ENCODE data around the gene SMIM23.

SMIM23 gene

GRCh38 chr5:171766875-171767274 lies 18.7 kb upstream of the SMIM23 start:
- in situ Hi-C loops (cut with MboI; ENCODE audit: low sequenced_read_pairs, unreplicated experiment), result no loop called here
- DNase-seq (ENCODE audit: low spot score), result no peak
- no peak for TF ChIP-seq CTCF (IDR thresholded peaks at IDR 0.05; ENCODE audit: borderline replicate concordance, control extremely low read depth, extremely low read depth, insufficient read depth, missing control alignments)

DNA sequence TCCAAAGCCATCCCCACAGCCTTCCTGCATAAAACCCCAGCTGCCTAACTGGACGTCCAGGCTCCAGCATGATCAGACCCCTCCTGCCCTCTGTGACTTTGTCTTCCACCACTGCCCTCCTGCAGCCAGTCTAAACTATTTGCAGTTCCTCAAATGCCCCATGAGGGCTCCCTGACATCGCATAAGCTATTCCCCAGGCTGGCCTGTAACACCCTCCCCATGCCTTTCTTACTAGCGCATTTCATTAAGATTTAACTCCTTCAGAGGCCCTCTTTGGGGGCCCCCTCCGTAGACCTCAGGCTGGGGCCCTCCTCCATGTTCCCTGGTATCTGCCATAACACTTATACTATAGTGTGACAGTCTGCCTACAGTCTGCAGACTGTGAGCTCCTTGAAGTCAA lies 15.5 kb upstream of the SMIM23 start:
- TF ChIP-seq CTCF (IDR thresholded peaks at IDR 0.05; ENCODE audit: borderline replicate concordance, control extremely low read depth, extremely low read depth, insufficient read depth, missing control alignments), result no peak
- in situ Hi-C loops (cut with MboI; ENCODE audit: low sequenced_read_pairs, unreplicated experiment), result no loop called here
- DNase-seq (ENCODE audit: low spot score), result no peak

GRCh38 chr5:171771856-171772255 lies 13.8 kb upstream of the SMIM23 start:
- no peak for DNase-seq (ENCODE audit: low spot score)
- no peak for TF ChIP-seq CTCF (IDR thresholded peaks at IDR 0.05; ENCODE audit: borderline replicate concordance, control extremely low read depth, extremely low read depth, insufficient read depth, missing control alignments)
- in situ Hi-C loops (cut with MboI; ENCODE audit: low sequenced_read_pairs, unreplicated experiment), result no loop called here

GRCh38 chr5:171773106-171773505 lies 12.5 kb upstream of the SMIM23 start:
- in situ Hi-C loops (cut with MboI; ENCODE audit: low sequenced_read_pairs, unreplicated experiment), result no loop called here
- TF ChIP-seq CTCF (IDR thresholded peaks at IDR 0.05; ENCODE audit: borderline replicate concordance, control extremely low read depth, extremely low read depth, insufficient read depth, missing control alignments), result no peak
- no peak for DNase-seq (ENCODE audit: low spot score)

DNA sequence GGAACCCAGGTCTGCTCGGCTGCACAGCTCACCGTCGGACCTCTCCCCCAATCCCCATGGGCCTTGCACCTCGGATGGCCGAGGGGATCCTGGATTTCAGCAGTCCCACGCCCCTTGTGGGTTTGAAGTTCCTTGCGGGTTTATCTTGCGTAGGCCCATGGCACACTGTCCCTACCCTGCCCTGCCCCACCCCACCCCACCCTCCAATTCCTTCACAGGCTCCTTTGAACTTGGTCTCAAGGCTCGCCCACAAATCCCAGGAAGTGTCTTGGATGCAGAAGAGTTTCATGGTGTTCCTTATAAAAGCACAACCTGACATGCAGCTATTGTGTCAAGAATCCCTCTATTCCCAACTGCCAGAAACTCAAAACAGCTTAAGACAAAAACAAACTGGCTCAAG lies 11.2 kb upstream of the SMIM23 start:
- in situ Hi-C loops (cut with MboI; ENCODE audit: low sequenced_read_pairs, unreplicated experiment), result no loop called here
- DNase-seq (ENCODE audit: low spot score), result no peak
- no peak for TF ChIP-seq CTCF (IDR thresholded peaks at IDR 0.05; ENCODE audit: borderline replicate concordance, control extremely low read depth, extremely low read depth, insufficient read depth, missing control alignments)

- no peak for DNase-seq (ENCODE audit: low spot score)
- in situ Hi-C loops (cut with MboI; ENCODE audit: low sequenced_read_pairs, unreplicated experiment), result no loop called here
- no peak for TF ChIP-seq CTCF (IDR thresholded peaks at IDR 0.05; ENCODE audit: borderline replicate concordance, control extremely low read depth, extremely low read depth, insufficient read depth, missing control alignments)
These were observed 9.4 kb upstream of the SMIM23 start for GRCh38 chr5:171776213-171776612.
